HG02981 (cell line): Measurements from ENCODE around the gene PRRT2.
"Not testable (repeated sequence)": the region's sequence is repeated elsewhere in the genome, so short reads cannot be mapped to it uniquely, and the experiment has no call there.

Experiments used
- ATAC-seq: cut with Tn5 transposase; IDR thresholded peaks from one replicate; pipeline ENCODE4 v1.9.1; 2021; ENCODE audit warnings: mild to moderate bottlenecking, moderate library complexity; ENCODE audit not compliant: unreplicated experiment

Gene PRRT2

DNA sequence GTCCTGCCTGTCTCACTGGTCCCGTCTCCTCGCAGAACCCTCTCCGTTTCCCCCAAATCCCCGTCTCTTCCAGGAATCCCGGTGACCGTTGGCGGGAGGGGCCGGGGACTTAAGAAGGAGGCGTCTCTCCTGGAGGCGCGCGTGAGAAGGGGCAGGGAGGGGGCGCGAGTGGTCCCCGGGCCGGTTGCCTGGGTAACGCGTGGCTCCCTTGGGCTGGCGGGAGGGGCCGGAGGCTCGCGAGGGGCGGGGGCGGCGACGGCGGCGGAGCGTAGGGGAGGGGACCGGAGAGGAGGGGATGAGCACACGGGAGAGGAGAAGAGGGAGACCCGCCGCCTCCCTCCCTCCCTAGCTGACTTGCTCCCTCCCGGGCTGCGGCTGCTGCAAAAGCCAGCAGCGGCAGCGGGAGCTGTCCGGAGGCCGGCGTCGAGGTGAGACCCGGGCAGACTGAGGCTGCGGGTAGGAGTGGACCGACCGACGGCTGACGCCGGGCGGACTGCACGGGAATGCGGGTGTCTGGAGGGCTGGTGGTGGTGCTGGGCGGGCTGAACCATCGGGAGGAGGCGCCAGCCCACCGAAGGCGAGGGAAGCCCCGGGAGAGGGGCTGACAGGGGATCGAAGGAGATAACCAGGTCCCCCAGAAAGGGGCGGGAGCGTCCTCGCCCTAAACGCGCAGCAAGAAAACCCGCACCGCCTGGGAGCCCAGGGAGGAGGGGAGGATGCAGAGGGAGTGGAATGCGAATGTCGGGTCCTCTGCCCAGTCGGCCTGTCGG, at the start of gene PRRT2:
Gene PRRT2 (plus strand): TSS at position 298 of the 770 bp plus-strand sequence. CDS start 862 bp downstream, outside the sequence.
- no peak for ATAC-seq

DNA sequence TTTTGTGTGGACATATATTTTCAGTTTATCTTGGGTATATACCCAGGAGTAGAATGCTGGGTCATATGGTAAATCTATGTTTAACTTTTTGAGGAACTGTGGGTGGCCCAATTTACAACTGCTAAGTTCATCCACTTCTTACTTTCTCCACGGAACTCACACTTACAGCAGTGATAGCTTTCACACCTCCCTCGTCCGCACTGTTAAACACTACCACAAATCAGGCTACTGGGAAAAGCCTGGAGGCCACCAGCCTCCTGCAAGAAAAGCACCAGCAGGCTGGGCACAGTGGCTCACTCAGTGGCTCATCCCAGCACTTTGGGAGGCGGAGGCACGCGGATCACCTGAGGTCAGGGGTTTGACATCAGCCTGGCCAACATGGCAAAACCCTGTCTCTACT, 48.7 kb upstream of the PRRT2 start:
- ATAC-seq, result no peak

DNA sequence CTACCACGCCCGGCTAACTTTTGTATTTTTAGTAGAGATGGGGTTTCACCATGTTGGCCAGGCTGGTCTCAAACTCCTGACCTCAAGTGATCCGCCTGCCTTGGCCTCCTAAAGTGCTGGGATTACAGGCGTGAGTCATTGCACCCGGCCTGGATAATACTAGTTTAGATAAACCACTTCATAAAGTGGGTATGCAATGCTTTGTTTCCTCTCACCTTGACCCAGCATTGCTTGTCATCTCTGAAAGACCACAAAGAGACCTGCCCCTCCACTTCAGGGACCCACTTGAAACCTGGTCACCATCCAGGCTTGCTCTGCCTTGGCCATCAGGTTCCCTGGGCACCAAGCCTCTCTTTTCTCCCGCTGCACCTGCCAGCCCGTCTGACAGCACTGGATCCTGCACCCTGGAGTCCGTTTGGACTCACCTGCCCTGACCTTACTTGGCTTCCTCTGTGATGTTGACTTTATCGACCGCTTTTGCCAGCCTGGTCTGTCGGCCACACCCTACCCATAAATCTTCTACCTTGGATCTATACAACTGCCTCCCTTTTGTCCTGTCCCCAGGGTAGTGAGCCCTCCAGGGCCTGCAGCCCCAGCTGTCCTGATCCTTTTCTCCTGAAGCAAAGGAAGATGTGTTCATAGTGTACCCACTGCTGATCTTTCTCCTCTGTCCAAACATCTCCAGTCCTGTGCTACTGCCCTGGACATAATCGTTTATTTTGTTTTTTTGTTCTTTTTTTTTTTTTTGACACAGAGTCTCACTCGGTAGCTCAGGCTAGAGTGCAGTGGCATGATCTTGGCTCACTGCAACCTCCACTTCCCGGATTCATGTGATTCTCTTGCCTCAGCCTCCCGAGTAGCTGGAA, 46.6 kb upstream of the PRRT2 start:
- ATAC-seq, result no peak

DNA sequence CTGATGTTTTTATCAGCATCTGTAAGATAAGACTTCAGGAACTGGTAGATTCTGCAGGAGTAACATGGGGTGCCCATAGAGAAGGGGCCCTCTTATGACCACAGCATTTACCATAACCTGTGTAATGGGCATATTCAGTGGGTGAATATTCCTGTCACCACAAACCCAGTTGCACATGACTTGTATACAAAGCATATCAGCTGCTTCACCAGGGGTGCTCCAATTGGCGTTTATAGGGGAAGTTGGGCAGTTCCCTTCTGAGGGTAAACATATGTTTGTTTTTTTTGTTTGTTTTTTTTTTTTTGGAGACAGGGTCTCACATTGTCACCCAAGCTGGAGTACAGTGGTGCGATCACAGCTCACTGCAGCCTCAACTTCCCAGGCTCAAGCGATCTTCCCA, 45.4 kb upstream of the PRRT2 start:
- ATAC-seq, result no peak

DNA sequence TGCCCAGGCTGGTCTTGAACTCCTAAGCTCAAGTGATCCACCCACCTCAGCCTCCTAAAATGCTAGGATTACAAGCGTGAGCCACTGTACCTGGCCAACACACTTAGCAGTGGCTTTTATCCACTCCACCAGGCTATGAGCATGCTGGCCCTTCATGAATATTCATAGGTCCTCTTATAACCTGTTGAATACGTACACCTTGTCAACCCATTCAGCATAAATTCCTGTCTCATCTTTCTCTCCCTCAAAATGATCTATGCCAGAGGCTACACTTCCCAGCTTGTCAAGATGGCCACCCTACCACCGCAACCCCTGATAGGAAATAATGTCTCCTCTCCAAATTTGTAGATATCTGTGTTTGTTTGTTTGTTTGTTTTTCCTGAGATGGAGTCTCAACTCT, 44.9 kb upstream of the PRRT2 start:
- ATAC-seq, result no peak

DNA sequence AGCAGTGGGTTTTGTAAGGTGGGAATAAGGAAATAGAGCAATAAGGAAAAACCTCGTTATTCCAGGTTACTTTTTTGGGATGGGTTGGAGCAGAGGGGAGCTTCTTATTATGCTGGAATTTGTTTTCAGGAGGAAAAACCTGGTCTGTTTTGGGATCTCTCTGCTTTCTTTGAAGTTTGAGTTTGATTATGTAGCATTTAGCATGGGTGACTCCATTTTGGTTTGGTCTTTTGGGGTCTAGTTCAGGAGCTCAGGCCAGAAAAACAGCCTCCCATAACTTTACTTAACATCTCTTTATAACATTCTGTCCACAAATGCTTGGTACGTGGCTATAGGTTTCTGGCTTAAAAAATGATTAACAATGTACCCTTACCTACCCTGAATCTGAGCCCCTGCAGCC, 42.5 kb upstream of the PRRT2 start:
- no peak for ATAC-seq

DNA sequence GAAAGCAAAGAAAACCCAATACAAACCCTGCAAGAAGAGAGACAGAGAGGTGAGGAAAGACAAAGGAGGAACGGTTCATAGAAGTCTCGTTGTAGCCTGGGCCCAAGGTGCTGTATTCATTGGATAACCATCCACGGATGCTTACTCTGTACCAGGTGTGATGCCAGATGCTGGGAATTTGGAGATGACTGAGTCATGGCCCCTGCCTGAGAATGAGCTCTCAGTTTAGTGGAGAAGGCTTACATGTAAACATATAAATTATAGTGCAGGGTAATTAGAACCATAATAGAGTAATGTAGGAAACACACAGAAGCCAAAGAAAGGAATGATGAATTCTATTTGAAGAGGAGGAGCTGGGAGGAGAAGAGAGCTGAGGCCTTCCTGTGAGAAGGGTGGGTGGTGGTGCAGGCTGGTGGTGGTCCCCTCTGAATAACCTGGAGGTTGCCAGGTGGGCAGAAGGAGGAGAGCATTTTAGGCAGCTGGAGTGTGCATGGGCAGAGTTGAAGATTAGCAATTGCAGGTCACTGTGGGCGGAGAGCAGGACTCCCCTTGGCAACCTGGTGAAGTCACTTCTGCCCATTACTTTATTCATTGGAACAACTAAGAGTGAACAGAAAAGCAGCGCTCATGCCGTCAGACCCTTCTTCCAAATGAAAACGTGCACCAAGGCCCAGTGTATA, 41.6 kb upstream of the PRRT2 start:
- ATAC-seq, result no peak

DNA sequence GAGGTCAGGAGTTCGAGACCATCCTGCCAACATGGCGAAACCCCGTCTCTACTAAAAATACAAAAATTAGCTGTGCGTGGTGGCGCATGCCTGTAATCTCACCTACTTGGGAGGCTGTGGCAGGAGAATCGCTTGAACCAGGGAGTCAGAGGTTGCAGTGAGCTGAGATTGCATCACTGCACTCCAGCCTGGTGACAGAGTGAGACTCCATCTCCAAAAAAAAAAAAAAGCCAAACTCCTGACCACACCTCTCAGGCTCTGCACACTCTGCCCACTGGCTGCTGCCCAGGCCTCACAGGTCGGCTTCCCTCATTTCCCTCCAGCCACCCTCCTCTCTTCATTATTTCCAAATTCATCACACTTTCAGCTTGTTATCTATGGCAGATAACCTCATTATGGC, 39.7 kb upstream of the PRRT2 start:
- not testable (repeated sequence) for ATAC-seq

DNA sequence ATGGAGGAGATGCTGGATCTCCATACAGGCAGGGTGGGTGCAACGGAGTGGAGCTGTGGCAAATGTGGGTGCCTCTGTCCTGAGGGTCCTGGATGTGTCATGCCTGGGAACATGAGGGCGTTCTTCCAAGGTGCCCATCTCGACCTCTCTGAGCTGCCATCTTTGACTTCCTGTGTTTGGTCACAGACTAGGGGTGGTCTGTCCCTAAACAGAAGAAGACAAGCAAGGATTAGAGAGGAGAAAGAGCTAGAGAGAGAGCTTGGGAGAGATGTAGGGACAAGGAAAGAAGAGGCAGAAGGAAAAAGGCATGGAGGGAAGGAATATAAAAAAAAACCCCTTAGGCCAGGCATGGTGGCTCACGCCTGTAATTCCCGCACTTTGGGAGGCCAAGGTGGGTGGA, 37.3 kb upstream of the PRRT2 start:
- no peak for ATAC-seq

DNA sequence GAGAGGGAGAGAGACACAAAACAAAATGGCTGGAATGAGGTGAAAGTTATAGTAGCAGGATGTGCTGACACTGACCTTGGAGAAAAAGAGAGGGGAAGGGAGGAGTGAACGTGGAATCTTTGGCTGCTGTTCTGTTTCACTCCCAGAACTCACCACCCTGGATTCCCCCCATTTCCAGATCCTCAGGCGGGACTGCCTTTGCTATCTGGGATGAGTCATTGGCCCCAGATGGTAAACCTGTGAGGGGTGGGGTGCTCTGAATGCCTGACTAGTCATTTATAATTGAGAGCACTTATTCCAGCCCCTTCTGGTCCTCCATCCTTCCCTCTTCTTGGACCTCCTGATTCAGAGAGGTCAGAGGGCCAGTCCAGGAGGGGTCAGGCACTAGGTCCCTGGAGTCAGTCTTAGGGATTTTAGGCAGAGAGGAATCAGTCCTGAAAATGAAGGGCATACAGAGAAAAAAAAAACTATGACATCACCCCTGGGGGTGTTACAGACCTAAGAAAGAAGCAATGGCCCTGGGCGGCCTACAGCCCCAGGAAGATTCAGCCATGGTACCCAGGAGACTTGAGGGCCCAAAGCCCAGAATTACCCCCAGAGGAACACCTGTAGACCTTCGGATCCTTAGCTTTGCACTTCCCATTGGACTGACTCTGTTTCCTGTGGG, 36.1 kb upstream of the PRRT2 start:
- no peak for ATAC-seq

DNA sequence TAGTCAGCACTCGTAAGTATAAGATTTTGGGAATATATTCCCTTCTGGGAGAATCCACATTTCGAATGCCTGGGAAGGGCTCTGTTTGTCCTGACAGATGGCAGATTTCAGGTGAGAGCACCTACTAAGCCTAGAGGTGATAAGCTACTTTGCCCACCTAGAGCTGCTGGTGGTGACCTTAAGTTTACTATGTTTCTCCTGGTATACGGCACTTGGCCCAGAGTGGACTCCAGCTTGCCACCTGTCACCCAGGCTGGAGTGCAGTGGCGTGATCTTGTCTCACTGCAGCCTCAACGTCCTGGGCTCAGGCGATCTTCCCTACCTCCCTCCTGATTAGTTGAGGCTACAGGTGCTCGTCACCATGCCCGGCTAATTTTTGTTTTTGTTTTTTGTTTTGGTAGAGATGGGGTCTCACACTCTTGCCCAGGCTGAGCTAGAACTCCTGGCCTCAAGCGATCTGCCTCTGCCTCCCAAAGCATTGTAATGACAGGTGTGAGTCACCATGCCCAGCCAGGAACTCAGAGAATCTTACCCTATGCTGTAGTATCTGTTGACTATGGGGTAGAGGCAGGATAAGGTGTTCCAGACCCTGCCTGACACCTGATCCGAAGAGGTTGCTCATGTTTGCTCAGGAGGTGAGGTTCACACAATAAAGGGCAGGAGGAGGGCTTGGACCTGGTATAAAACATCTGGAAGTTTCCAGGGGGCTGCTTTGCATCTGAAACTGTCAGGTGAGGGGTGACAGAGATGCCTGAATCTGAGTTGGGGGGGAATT, 34.2 kb upstream of the PRRT2 start, which contains the start of gene ZG16:
Gene ZG16 (plus strand): TSS at position 681 of the 775 bp plus-strand sequence. CDS start 1,011 bp downstream, outside the sequence.
- no peak for ATAC-seq

DNA sequence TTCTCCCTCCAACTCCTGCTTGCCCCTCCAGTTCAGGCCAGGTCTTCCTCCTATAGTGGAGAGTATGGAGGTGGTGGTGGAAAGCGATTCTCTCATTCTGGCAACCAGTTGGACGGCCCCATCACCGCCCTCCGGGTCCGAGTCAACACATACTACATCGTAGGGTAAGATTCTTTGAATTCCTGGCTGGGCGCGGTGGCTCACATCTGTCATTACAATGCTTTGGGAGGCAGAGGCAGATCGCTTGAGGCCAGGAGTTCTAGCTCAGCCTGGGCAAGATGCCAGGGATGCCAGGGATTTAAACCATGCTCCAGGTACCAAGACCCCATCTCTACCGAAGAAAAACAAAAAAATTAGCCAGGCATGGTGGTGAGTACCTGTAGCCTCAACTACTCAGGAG, 32.5 kb upstream of the PRRT2 start:
- no peak for ATAC-seq

DNA sequence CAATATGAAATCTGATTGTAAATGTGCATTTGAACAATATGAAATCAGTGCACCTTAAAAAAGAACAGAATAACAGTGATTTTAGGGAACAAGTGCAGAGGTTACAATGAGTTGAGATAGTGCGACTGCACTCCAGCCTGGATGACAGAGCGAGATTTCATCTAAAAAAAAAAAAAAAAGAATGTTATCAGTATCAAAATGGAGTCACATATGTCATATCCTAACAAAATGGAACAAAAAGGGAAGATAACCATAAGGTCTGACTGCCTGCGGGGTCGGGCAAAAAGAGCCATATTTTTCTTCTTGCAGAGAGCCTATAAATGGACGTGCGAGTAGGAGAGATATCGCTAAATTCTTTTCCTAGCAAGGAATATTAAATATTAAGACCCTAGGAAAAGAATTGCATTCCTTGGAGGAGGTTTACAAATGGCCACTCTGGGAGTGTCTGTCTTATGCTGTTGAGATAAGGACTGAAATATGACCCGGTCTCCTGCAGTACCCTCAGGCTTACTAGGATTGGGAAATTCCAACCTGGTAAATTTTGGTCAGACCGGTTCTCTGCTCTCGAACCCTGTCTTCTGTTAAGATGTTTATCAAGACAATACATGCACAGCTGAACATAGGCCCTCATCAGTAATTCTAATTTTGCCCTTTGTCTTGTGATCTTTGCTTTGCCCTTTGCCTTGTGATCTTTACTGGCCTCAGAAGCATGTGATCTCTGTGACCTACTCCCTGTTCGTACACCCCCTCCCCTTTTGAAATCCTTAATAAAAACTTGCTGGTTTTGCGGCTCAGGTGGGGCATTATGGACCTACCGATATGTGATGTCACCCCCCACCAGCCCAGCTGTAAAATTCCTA, 28.7 kb upstream of the PRRT2 start:
- ATAC-seq, result not testable (repeated sequence)

DNA sequence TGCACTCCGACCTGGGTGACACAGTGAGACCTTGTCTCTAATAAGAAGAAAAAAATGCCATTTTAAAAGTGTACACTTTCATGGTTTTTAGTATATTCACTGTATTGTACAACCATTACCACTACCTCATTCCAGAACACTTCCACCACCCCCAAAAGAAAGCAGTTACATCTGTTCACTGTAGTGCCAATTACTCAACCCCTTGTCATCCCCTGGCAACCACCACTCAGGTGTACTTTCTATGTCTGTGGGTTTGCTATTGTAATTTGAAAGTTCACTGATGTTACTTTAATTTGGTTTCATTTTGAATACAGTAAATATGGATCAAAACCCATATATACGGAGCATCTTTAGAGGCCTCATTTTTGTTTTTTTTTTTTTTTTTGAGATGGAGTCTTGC, 27.8 kb upstream of the PRRT2 start:
- no peak for ATAC-seq

DNA sequence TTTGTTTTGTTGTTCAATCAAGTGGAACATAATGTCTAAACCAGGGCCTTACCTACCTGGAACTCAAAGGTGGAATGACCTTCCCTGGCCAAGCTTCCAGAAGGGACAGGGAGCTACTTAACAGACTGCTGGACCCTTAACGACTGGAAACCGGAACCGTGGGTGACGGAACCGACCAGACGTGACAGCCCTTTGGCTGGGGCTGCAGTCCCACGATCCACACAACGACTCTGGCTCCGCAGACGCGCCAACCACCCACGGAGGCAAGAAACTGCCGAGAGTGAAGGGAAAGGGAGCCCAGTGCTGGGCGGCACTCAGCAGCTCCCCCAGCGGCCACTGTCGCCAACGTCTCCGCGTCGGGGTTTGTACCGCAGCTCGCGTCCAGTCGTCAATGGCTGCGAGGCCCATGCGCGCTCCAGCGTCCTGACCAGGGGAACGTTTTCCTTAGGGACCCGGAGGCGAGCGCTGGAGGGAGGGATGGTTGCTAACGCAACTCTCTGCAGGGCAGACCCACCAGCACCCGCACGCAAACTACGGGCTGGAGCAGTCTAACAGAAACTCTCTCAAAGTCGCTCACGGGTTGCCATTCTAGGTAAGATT, 27.0 kb upstream of the PRRT2 start:
- ATAC-seq, result no peak

DNA sequence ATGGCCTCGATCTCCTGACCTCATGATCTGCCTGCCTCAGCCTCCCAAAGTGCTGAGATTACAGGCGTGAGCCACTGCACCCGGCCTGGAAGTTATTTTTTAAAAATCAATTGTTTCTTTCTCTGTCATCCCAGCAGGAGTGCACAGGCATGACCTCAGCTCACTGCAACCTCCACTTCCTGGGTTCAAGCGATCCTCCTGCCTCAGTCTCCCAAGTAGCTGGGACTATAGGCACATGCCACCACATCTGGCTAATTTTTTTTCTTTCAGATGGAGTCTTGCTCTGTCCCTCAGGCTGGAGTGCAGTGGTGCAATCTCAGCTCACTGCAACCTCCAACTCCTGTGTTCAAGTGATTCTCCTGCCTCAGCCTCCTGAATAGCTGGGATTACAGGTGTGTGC, 24.8 kb upstream of the PRRT2 start:
- ATAC-seq, result not testable (repeated sequence)

DNA sequence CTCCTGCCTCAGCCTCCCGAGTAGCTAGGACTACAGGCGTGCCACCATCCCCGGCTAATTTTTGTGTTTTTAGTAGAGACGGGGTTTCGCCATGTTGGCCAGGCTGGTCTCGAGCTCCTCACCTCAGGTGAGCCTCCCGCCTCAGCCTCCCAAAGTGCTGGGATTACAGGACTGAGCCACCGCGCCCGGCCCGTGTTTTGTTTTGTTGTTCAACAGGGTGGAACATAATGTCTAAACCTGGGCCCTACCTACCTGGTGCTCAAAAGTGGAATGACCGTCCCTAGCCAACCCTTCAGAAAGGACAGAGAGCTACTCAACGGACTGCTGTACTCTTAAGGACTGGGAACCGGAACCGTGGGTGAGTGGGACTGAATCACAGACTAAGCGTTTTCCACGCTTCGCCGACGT, 22.2 kb upstream of the PRRT2 start:
- no peak for ATAC-seq

DNA sequence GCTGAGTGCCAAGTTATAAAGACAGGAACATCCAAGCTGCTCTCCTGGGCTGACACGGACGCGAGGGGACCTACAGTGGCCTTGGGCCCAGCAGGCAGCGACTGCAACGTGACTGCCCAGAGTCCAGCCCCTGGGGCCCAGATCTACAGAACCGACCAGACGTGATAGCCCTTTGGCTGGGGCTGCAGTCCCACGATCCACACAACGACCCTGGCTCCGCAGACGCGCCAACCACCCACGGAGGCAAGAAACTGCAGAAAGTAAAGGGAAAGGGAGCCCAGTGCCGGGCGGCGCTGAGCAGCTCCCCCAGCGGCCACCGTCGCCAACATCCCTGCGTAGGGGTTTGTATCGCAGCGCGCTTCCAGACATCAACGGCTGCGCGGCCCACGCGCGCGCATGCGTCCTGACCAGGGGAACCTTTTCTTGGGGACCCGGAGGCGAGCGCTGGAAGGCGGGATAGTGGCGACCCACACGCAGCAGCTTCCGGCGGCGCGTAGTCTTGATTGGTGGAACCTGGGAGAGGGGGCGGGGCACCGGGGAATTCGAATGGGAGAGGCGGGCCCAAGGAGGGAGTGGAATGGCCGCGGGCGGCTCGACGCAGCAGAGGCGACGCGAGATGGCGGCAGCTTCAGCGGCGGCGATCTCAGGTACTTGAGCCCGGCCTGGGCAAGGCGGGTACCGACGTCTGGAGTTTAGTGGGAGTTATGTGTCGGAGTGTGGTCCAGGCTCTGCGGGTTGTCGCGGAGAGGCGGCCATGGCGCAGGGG, 21.6 kb upstream of the PRRT2 start, which contains the start of gene KIF22:
Gene KIF22 (plus strand): TSS at position 569 of the 766 bp plus-strand sequence. CDS start 9 bp downstream, at position 578.
- peak; percentile 92 for ATAC-seq
